ENCODE measurements around the gene OSBPL8. TPM values are rescaled to one million over a fixed set of nuclear protein-coding genes. Genes with fewer than 3 reads are reported as not detected.

The OSBPL8 gene
- total RNA-seq, 1 donor from 2014 or later: 118 TPM

GRCh38 chr12:76556368-76556767 lies 3.2 kb downstream of the OSBPL8 start:
- intact Hi-C loops (cut with micrococcal nuclease): loop anchor here (5.0 to 10.0 kb wide), 3 partner anchors 99 to 922 kb away; no protein-coding TSS in a partner anchor

GRCh38 chr12:76555797-76556196 lies 3.8 kb downstream of the OSBPL8 start:
- intact Hi-C loops (cut with micrococcal nuclease): loop anchor here (5.0 to 10.0 kb wide), 3 partner anchors 98 to 921 kb away; no protein-coding TSS in a partner anchor

GRCh38 chr12:76555231-76555767 lies 4.3 kb downstream of the OSBPL8 start:
- intact Hi-C loops (cut with micrococcal nuclease): loop anchor here (5.0 to 10.0 kb wide), 3 partner anchors 98 to 920 kb away; no protein-coding TSS in a partner anchor

- intact Hi-C loops (cut with micrococcal nuclease): loop anchor here (5.0 to 10.0 kb wide), 3 partner anchors 97 to 920 kb away; no protein-coding TSS in a partner anchor
These were observed 5.0 kb downstream of the OSBPL8 start for GRCh38 chr12:76554405-76555230.

- intact Hi-C loops (cut with micrococcal nuclease): loop anchor here (10.0 kb wide), 2 partner anchors 398 to 918 kb away; no protein-coding TSS in a partner anchor
These were observed 7.1 kb downstream of the OSBPL8 start for GRCh38 chr12:76552343-76552938.

- intact Hi-C loops (cut with micrococcal nuclease): loop anchor here (10.0 kb wide), 2 partner anchors 397 to 917 kb away; no protein-coding TSS in a partner anchor
These were observed 8.1 kb downstream of the OSBPL8 start for GRCh38 chr12:76551482-76551888.

GRCh38 chr12:76549131-76549530 lies 10.4 kb downstream of the OSBPL8 start:
- intact Hi-C loops (cut with micrococcal nuclease): no loop called here

- intact Hi-C loops (cut with micrococcal nuclease): no loop called here
These were observed 11.2 kb downstream of the OSBPL8 start for GRCh38 chr12:76548222-76548837.

GRCh38 chr12:76547526-76547925 lies 12.0 kb downstream of the OSBPL8 start:
- intact Hi-C loops (cut with micrococcal nuclease): no loop called here

GRCh38 chr12:76546889-76547288 lies 12.7 kb downstream of the OSBPL8 start:
- intact Hi-C loops (cut with micrococcal nuclease): no loop called here

- intact Hi-C loops (cut with micrococcal nuclease): no loop called here
These were observed 14.1 kb downstream of the OSBPL8 start for GRCh38 chr12:76545486-76545885.

GRCh38 chr12:76544601-76545261 lies 14.8 kb downstream of the OSBPL8 start:
- intact Hi-C loops (cut with micrococcal nuclease): no loop called here

- intact Hi-C loops (cut with micrococcal nuclease): no loop called here
These were observed 15.7 kb downstream of the OSBPL8 start for GRCh38 chr12:76543813-76544347.

- intact Hi-C loops (cut with micrococcal nuclease): no loop called here
These were observed 16.7 kb downstream of the OSBPL8 start for GRCh38 chr12:76542908-76543307.

GRCh38 chr12:76539727-76540126 lies 19.8 kb downstream of the OSBPL8 start:
- intact Hi-C loops (cut with micrococcal nuclease): no loop called here

GRCh38 chr12:76537923-76538322 lies 21.6 kb downstream of the OSBPL8 start:
- intact Hi-C loops (cut with micrococcal nuclease): no loop called here

- intact Hi-C loops (cut with micrococcal nuclease): no loop called here
These were observed 23.0 kb downstream of the OSBPL8 start for GRCh38 chr12:76536546-76536945.

GRCh38 chr12:76535170-76535569 lies 24.4 kb downstream of the OSBPL8 start:
- intact Hi-C loops (cut with micrococcal nuclease): no loop called here

GRCh38 chr12:76533331-76533730 lies 26.2 kb downstream of the OSBPL8 start:
- intact Hi-C loops (cut with micrococcal nuclease): no loop called here

- intact Hi-C loops (cut with micrococcal nuclease): no loop called here
These were observed 27.1 kb downstream of the OSBPL8 start for GRCh38 chr12:76532520-76532919.

GRCh38 chr12:76531056-76531455 lies 28.5 kb downstream of the OSBPL8 start:
- intact Hi-C loops (cut with micrococcal nuclease): no loop called here
